Measurements from ENCODE around the gene RANBP1. TPM values are rescaled to one million over a fixed set of nuclear protein-coding genes. Genes with fewer than 3 reads are reported as not detected.

The RANBP1 gene
- total RNA-seq, 1 donor from 2014 or later: 106 TPM

DNA sequence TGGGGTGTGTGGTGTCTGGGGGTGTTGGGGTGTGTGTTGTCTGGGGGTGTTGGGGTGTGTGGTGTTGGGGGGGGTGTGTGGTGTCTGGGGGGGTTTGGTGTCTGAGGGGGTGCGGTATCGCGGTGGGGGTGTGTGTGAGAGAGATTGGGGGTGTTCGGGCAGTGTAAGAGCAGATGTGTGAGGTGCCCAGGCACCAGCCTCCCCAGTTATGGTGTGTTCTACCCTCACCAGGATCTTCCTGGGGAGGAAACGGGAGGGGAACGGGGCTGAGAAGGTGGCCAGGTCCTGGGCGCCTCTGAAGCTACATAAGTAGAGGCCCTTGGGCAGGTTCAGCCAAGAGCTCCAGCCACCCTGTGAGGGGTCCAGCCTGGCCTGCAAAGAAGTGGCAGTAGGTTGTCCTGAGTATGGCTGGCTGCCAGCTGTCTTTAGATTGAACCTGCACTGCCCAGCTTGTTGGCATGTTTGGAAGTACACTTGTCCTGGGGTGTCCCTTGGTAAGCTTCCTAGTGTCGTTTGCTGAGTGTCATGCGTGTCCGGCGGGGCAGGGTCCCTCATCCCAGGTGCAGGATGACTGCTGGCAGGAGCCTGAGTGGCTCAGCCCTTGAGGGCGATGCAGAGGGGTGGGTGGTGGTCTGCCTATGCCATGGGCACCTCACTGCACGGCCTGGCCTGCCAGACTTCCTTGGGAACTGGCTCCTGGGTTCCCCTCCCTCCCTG, 7.6 kb downstream of the RANBP1 start:
- no peak for DNase-seq (ENCODE audit: low spot score)

DNA sequence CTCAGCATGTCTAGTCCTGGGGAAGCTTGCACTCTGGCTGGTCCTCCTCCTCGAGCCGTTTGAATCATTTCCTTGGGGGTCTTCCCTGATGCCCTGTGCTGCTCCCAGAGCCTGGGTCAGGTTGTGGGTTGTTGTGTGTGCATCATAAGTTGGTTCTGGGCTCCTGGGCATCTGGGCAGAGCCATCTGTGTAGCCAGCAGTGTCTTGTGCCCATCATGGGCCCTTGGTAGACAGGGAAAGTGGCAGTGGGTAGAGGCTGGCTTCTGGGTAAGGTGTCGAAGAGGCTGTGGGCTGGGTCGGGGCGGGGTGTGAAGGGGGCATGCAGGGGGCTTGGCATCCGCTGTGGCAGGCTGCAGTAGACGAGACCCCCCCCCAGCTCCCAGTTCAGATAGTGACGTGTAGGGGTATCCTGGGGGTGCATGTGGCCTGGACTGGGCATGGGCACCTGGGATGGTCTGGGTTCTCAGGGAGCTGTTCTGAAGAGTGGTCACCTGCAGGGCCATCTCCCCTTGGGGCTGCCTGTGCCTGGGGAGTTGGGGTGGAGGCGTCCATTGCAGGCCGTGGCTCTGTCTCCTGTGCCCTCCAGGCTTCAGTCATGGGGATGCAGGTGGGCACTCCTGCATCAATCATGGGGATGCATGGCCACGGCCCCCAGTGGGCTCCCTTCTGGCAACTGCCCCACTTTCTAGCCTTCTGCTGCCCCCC, 8.3 kb downstream of the RANBP1 start:
- DNase-seq (ENCODE audit: low spot score): no peak

DNA sequence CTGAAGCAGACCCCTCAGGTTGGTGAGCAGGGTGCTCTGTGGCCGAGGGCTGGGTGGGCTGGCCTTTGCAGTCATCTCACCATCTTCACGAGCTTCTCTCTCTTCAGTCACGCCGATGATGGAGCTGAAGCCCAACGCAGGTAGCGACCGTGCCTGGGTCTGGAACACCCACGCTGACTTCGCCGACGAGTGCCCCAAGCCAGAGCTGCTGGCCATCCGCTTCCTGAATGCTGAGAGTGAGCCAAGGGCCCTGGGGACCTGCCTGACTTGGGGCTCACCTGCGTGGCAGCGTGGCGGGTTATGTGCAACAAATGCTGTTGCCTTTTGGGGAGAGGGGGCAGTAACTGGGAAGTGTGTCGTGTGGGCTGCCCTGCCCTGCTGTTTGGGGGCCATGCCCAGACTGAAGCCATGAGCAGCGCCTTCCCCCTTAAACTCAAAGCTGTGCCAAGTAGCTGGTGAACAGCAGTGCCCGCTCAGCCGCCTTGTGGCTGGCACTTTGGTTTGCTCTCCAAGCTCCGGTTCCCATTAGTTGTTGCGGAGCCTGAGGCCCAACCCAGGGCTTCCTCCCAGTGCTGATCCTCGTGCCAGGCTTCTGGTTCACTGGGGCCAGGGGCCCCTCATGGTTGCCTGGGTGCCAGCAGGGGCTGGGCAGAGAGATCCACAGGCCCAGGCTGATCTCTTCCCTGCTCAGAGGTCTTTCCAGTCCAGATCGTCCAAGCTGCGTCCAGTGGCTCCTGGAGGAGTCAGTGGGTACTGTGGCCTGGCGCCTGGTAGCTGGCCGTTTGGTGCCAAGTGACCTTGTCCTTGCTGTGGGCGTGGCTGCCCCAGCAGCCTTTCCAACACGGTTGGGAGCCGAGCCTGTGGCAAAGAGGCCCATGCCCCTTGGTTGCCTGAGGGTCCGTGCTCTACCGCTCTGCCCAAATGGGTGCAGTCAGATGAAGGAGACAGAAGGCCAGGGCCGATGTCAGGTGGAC, 9.6 kb downstream of the RANBP1 start:
- no peak for DNase-seq (ENCODE audit: low spot score)

DNA sequence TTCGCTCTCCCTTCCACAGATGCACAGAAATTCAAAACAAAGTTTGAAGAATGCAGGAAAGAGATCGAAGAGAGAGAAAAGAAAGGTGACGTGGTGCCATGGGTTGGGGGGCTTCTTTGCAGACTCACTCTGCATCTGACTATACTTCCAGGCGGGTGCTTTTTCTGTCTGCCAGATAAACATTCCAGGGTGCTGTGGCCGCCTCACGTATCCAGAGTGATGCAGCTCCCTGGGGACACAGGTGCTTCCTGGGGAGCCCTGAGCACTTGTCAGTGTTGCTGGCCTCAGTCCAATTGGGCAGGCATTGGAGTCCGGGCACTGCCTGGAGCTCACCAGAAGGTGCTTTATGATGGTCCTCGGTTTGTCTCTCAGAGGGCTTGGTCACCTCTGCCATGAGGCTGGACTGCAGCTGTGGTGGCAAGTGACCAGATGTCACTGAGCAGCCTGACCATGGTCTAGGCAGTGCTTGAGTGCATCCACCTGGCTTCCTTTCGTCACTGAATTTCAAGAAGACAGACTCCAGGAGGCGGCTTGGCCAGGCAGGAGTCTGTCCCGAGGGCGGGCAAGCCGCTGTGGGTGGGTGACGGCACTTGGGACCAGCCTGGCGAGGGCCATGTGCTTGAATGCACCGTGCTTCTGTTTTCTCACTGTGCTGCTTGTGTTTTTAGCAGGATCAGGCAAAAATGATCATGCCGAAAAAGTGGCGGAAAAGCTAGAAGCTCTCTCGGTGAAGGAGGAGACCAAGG, 10.6 kb downstream of the RANBP1 start:
- no peak for DNase-seq (ENCODE audit: low spot score)

DNA sequence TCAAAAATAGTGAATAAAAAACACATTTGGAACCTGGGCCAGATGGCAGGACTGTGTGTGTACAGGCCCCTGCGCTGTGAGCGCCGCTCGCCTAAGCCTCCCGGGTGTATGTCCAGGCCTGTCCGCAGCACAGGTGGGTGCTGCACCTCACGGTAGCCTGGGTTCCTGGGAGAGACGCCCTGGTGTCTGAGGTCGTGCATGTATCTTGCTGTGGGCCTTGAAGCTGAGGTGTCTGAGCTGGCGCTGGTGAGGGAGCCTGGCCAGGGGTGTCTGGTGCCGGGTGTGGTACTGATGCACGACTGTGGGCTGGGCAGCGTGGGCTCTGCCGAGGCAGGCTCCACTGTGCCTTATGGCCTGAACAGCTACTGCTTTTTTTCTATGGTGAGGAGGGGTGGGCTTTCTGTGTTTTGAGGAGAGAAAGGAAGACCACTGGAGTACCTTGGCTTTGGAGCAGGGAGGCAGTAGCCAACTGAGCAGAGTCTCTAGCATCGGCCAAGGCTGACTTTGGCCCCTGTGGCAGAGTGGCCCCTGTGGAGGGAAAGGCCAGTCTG, 11.5 kb downstream of the RANBP1 start:
- DNase-seq (ENCODE audit: low spot score): no peak

DNA sequence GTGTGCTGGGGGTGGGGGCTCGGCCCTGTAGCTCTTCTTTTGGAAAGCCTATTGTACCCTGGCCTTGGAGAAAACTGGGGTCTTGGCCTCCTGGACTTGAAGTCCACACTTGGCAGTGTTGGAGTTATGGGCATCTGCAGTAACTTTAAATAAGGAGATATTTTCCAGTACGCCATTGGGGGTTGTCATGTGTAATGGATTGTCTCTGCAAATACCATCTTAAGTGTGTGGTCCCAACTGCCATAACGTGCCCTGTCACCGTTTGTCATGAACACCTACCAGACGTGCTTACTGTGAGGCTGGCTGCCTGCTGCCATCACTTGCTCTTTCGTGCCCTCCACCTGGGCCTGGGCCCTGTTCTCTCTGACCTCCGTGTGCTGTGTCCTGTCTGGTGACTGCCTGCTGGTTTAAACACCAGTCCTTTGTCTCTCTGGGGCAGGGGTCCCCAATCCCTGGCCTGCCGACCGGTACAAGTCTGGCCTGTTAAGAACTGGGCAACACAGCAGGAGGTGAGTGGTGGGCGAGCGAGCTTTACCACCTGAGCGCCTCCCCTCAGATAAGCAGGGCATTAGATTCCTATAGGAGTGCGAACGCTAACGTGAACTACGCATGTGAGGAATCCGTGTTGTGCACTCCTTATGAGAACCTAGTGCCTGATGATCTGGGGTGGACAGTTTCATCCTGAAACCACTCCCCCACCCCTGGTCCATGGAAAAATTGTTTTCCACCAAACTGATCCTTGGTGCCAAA, 12.1 kb downstream of the RANBP1 start:
- no peak for DNase-seq (ENCODE audit: low spot score)

DNA sequence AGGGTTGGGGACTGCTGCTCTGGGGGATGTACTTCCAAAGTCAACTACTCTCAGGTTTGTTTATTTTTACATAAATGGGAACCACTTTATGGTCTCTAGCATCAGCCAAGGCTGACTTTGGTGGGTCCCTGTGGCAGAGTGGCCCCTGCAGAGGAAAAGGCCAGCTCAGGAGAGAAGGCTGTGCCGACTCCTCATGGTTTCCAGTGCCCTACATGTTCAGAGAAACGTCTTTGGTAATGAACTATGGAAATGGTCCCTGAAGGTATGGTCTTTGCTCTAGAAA, 12.7 kb downstream of the RANBP1 start:
- no peak for DNase-seq (ENCODE audit: low spot score)

DNA sequence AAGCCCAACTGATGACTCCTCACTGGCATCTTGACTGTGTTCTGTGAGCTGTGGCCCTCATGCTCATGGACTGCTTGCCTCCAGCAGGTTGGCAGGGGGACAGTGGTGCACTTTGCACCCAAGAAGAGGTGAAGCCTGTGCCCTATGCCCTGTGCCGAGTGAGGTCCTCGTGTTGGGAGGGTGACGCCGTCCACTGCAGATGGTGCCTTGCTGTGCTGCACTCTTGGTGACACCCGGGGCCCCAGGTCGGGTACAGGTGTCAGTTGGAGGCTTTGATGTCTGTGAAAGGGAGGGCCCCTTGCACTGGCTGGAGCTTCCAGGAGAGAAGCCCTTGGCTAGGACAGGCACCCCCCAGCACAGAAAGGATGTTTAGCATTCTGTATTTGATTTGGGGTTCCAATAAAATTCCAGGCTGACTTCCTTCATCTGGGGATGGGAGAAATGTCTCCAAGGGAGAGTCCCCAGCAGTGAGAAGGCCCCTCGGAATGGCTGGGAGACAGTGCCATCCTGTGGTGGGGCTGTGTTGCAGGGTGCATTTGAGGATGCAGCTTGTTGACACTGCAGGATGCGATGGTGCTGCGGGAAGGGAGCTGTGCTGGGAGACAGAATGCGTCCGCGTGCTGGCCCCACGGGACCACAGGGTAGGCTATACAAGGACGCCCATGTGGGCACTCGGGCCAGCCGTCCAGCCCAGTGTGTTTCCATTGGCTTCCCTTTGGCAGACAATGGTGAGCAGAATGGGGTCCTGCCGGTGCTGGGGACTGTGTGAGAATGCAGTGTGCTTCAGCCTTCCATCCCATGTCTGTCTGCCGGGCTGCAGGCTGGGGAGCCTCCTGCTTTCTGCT, 13.2 kb downstream of the RANBP1 start:
- DNase-seq (ENCODE audit: low spot score): no peak

DNA sequence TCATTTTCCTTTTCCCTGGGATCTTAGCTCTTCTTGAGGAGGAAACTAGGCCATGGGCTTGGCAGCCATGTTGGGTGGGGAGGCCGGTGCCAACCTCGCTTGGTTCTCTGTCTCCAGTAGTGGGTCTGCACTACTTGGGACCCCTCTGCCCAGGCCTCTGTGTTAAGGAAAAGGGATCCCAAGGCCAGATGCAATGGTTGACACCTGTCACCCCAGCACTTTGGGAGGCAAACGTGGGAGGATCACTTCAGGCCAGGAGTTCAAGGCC, 13.8 kb downstream of the RANBP1 start:
- no peak for DNase-seq (ENCODE audit: low spot score)

DNA sequence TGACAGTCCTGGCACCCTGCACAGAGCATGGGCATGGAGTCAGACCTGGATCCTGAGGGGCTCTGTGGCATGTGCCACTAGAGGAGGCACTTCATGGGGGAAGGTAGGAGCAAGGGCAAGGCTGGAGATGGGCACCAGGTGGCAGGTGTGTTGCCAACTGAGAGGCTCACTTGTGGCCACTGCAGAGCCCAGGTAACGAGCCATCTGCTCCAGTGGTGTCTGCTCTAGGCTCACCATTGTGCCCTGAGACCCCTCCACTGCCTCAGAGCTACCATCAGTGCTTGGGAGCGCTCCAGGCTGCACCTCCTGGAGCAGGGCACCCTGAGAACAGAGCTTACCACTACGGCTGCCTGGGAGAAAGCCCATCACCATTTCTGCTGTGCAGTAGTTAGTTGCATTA, 14.4 kb downstream of the RANBP1 start:
- no peak for DNase-seq (ENCODE audit: low spot score)

DNA sequence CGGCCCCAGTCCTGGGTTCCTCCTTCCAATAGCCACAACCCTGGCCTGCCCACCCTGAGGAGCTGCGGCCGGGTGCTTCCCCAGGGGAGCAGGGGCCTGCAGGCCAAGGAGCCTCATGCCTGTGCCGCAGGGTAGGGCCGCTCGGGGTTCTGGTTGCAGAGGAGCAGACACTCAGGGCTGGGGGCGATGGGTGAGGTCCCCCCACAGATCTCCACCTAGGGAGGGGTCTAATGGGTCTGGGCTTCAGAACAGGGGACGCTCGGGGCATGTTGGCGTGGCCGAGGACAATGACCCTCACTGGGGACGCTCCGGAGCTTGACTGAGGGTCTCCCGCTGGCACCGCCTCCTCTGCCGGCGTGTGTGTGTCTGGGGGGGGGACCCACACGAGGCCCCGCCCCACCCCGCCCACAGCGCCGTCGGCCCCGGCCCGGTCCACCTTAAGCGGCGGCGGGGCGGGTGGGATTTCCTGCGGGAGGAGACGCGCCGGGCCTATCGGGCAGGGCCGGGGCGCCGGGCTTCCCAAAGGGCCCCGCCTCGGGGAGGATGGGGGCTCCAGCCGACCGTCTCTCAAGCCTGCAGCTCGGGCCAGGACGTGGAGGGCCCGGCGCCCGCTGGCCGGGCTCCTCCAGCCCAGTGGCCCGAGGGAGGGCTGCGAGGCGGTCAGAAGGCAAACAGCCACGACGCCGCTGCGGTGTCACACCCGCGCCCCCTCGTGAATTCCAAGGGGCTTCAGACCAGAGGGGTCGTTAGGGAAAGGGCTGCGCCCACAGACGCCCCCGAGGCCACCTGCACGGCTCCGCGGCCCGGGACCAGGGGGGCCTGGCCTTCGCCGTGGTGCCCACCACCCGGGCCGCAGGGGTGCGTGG, 15.1 kb downstream of the RANBP1 start:
- peak; percentile 75 for DNase-seq (ENCODE audit: low spot score)

DNA sequence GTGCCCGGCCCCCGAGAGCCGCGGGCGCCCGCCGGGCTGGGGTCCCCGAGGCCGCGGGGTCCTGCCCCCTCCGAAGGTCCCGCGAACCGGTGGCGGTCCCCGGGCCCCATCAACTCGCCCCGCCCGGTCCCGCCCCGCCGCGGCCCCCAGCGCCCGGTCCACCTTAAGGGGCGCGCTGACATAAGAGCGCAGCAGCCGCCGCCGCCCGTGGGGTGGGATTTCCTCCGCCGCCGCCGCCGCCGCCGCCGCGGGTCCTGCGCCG, 15.6 kb downstream of the RANBP1 start, which contains the start of gene ZDHHC8:
TSS of gene ZDHHC8 (plus strand) at position 208 of the 262 bp plus-strand sequence. CDS start 144 bp downstream, outside the sequence.
- no peak for DNase-seq (ENCODE audit: low spot score)

DNA sequence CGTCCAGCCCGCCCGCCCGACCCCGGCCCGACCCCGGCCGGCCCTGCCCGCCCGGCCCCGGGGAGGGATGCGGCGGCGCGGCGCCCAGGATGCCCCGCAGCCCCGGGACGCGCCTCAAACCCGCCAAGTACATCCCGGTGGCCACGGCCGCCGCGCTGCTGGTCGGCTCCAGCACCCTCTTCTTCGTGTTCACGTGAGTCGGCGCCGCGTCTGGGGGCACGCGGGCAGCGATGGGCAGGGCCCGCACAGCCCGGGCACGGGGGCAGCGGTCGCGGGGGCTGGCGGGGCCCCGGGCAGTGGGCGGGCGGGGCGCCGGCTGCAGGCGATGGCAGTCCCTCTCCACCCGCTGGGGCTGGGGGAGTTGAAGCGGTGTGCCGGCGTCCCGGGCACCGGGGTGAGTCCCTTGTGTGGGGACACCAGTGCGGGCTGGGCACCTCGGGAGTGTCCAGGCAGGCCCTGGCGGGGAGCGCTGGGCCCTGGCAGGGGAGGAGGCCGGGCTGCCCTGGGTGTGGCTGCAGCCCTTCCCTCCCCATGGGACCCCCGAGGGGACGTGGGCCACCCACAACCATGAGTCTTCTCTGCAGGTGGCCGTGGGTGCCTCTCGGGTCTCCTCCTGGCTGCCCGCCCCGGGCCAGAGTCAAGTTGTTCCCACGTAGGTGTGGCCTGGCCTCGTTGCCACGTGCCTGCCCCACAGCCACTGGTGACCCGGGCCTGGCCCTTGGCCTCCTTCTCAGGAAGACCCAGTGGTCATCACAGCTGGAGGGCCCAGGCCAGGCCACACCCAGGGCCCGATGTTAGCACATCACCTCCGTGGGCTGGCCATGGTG, 16.2 kb downstream of the RANBP1 start:
- no peak for DNase-seq (ENCODE audit: low spot score)

DNA sequence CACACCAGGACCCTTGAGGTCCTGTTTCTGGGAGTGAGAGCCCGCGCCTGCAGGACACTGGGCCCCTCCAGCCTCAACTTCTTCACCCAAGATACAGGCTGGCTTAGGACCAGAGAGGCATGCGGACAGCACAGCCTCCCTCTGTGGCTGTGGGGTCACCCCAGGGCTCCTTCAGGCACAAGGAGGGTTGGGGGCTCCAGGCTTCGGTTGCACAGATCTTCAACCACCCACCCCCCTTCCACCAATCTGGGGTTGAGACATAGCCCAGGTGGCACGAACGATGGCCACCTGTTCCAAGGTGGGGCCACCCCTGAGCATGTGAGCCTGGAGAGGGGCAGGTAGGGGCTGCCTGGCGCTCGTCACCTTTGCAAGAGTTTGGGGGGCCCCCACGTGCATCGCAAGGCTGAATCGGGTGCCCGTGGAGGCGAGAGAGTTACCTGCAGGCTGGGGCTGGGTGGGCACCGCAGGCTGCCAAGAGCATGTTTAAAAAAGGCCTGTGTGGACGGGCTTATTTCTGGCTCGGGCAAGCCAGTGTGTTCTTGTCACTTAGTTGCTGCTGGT, 16.9 kb downstream of the RANBP1 start:
- DNase-seq (ENCODE audit: low spot score): no peak

DNA sequence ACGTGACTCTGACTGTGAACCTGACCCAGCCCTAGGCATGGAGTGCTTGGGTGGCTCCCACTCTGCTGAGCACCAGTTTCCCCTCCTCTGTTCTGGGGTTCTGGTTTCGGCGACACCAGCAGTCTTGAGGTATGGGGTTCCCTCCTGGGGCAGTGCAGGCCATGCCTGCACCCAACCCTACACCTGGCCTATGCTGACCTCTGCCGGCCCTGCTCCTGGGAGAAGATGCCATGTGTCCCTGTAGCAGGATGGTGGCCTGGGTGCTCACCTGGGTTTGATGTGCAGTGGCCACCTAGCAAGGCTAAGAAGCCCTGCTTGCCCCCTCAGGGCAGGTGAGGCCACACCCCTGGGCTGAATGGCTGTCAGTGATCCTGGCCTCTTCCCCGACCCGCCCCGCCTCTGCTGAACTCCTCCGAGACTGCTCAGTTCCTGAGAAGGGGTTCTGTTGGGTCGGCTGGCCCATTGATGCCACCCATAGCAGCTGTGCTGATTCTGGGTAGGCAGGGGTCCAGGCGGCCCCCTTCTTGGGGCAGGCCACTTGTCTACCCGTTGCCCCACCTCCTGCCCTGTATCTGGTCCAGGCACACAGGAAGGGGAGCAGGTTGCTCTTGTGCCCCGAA, 18.1 kb downstream of the RANBP1 start:
- no peak for DNase-seq (ENCODE audit: low spot score)

DNA sequence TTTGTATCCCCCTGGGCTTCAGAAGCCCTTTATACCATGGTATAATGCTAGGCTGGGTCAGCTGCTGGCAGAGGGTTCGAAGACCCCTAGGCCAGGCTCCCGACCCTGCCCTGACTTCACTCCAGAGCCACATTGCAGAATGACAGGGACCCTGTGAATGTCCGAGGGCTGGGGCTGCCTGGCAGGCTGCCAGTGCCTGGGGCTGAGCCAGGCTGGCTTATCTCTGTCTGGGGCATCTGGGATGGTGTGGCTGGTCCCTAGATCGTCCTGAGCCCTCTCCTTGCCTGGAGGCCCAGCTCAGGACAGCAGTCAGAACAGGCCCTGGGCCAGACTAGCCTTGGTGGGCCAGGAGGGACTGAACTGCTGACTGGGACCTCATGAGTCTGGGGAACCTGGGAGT, 19.4 kb downstream of the RANBP1 start:
- DNase-seq (ENCODE audit: low spot score): no peak

DNA sequence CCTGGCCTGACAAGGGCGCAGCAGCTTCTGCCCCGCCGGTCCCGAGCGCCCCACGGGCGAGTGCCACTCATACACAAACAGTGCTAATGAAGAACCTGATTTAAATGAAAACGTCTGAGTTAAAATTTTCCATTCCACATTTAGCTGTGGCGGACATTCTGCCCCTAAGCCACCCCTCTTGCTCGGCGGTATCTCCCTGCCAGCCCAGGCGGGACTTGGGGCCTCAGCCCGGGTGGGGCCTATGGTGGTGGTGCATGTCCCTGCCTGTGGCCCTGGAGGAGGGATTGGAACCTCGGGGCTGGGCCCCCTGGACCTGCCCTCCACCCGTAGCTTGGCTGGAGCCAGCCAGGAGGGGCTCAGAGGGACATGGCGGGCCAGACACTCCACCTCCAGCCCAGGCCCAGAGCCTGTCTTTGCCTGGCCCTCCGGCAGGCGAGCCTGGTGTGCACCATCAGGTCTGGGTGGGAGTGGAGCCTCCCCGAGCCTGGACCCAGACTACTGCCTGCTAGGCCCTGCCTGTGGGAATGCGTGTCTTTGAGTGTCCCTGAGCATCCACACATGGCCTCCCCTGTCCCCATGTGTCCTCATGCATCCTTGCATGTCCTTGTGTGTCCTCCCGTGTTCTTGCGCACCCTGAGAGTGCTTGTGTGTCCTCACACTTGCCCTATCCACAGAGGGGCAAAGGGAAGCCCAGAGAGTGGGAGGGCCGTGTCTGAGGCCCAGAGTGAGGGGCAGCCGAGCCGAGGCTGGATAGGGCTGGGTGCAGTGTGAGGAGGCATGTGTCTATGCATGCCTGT, 20.1 kb downstream of the RANBP1 start:
- no peak for DNase-seq (ENCODE audit: low spot score)

All from ureter (tissue), 1 donor.